ENCODE measurements around the gene PDCD2L.
"Not testable (repeated sequence)": the region's sequence is repeated elsewhere in the genome, so short reads cannot be mapped to it uniquely, and the experiment has no call there.

The PDCD2L gene, protein sequence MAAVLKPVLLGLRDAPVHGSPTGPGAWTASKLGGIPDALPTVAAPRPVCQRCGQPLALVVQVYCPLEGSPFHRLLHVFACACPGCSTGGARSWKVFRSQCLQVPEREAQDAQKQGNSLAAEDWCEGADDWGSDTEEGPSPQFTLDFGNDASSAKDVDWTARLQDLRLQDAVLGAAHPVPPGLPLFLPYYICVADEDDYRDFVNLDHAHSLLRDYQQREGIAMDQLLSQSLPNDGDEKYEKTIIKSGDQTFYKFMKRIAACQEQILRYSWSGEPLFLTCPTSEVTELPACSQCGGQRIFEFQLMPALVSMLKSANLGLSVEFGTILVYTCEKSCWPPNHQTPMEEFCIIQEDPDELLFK

DNA sequence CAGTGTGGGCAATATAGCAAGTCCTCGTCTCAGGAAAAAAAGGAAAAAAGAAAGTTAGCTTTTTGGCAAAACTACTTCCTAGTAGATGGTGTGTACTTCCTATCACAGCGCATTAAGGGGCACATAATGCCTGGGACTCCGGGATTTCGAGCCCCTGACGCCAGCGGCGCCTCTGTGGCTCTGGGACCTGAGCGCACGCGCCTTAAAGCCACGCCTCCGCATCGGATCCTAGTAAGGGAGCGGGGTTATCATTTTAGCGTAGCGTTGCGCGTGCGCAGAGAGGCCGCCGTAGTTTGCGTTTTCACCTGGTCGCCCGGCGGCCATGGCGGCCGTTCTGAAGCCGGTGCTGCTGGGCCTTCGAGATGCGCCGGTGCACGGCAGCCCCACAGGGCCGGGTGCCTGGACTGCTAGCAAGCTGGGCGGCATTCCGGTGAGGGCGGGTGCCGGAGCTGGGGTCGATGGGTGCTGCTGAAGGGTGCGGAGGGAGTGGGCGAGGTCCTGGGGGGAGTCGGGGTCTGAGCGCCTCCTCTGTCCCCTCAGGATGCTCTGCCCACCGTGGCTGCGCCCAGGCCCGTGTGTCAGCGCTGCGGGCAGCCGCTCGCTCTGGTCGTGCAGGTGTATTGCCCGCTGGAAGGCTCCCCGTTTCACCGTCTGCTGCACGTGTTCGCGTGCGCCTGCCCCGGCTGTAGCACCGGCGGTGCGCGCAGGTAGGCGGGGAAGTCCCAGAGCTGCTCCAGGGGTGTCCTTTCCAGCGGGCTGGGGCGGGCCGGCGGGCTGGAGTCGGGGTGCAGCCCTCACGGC is at the start of gene PDCD2L:
TSS of gene PDCD2L (plus strand) at position 291 of the 801 bp plus-strand sequence. CDS start at position 323, 32 bp downstream.
- DNase-seq = peak; percentile 94 to 95

DNA sequence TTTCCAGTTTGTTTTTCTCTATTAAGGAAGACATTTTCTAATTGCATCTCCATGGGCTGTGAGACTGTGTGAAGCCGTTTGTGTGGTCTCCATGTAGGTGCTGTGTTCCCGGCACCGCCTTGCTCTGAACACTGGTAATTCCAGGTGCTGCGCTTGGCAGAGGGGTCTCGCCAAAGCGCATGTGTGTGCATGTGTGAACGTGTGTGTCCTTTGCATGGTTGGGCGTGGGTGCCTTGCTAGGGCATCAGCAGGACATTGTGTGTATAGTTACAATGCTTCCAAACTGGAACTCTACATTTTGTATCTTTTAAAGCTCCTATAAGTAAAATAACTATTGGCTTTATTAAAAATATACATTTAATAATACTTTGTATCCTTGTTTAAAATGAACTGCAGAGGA is 49.0 kb upstream of the PDCD2L start:
- no peak for DNase-seq

DNA sequence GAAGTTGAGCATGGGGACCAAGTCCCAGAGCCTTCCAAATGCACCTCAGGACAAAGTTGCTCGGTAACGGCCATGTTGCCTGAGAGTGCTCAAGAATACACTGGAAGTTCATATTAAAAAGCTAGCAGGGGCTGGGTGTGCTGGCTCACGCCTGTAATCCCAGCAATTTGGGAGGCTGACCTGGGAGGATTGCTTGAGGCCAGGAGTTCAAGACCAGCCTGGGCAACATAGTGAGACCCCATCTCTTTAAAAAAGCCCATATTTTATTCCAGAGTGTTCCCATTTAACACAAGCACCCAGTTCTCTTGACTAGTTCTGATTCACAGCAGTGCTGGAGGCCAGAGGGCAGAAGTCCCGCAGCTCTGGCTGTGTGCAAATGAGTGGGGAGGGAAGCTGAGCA is 47.3 kb upstream of the PDCD2L start:
- no peak for DNase-seq

DNA sequence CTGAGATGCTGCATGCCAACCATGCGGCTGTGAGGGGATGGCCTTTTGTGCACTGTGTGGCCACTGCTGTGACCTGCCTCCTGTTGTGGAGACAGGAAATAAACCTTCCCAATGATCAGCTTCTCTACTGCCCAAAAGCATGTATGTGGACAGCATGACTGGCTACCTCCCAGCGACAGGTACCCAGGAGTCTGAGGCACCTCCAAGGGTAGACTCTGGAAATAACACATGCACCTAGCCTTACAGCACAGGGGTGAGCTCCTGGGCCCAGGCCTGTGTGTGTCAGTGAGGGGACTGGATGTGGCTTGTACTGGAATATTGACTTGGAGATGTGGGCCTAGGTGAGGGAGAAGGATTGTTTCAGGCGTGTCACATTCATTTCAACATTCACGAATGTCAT is 46.8 kb upstream of the PDCD2L start:
- DNase-seq = no peak

DNA sequence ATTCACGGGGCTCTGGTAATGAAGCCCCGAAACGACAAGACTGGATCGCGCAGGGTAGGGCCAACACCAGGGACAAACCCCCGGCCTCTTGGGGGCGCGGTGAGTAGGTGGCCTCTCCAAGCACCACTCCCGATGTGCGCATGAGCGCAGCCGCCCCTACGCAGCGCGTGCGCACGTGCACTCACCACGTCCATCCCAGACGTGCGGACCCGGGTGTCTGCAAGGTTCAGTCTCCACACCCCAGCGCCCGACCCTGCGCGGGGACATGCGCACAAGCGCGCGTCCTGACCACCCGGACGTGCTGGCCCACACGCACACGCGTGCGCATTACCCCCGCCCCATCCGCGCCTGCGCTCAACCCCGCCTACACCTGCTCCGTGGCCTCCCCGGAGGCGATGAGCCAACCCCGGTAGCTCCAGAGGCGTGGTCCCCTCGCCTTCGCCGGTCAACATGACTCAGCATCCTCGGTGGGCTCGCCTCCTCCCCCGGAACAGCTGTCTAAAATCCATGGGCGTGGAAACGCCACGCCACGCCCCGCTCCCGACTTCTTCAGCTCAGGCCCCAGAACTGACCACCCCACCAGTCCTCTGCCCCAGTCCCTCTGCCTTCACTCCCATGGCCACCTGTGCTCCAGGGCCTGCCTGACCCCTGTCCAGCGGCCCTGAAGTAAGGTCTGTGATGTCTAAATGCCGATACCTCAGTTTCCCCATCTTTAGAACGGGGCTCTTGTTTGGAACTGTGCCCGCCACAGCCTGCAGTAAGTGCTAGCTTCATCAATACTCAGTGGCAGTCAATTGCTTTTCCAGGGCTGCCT is 44.9 kb upstream of the PDCD2L start:
- DNase-seq = peak; percentile 93 to 94

DNA sequence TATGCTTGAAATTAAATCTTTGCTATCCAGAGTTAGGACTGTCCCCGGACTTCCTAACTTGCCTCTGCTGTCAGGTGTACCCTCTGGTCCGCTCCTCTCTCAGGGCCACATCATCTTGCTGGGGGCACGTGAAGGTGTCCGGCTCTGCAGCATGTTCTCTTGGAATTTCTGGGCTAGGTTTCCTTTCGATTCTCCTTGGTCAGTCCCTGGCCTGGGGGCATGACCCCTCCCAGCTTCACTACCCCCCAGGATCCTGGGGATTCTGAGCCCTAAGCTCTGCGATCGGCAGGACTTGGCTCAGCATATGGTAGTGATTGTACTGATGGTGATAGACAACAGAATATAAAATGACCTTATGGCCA is 44.3 kb upstream of the PDCD2L start:
- no peak for DNase-seq

DNA sequence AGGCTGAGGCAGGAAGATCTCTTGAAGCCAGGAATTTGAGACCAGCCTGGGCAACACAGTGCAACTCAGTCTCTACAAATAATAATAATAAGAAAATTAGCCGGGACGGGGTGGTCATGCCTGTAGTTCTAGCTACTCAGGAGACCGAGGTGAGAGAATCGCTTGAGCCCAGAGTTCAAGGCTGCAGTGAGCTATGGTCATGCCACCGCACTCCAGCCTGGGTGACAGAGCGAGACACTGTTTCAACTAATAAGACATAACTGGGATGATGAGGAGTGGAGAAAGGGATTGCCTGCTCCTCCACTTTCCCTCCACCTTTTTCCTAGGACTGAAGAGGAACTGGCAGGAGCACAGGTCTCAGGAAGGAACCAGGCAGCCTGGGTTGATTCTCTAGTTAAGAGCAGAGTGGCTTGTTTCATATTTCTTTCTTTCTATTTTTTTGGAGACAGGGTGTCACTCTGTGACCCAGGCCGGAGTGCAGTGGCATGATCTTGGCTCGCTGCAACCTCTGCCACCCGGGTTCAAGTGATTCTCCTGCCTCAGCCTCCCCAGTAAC is 43.8 kb upstream of the PDCD2L start:
- no peak for DNase-seq

DNA sequence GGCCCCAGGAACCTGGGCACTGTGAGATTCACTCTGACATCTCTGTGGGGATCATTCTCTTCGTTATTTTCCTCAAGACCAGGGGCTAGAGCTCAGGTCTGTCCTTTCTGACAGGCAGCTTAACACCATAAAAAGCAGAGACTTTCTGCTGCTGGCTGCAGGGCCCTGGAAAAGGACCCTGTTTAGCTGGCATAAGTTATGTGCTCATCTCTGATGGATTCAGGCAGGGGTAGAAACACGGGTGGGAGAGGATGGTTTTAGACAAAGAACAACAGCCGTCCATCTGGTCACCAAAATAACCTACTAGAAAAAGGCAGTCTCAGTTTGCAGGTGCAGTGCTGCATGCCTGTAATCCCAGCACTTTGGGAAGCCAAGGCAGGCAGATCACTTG is 41.5 kb upstream of the PDCD2L start:
- DNase-seq = no peak

DNA sequence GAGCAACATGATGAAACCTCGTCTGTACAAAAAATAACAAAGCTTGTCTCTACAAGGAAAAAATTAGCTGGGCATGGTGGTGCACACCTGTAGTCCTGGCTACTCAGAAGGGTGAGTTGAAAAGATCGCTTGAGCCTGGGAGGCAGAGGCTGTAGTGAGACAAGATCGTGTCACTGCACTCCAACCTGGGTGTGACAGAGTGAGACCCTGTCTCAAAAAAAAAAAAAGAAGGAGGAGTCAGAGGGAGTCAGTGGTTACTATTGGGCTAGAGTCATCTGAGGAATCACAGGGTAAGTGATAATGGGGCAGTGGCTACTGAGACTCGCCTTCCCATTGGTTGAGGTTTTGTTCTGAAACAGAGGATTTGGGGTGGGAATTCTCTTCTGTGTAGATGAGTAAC is 41.1 kb upstream of the PDCD2L start:
- no peak for DNase-seq

DNA sequence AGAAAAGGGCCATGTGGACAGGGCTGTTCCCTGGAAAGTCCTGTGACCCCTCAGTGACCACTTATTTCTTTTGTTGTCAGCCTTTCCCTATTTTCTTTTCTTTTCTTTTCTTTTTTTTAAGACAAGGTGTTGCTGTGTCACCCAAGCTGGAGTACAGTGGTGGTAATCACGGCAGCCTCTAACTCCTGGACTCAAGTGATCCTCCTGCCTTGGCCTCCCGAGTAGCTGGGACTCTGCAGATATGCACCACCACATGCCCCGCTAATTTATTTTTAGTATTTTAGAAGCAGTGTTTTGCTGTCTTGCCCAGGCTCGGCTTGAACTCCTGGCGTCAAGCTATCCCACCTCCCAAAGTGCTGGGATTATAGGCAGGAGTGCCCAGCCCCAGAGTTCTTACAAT is 40.3 kb upstream of the PDCD2L start:
- no peak for DNase-seq

DNA sequence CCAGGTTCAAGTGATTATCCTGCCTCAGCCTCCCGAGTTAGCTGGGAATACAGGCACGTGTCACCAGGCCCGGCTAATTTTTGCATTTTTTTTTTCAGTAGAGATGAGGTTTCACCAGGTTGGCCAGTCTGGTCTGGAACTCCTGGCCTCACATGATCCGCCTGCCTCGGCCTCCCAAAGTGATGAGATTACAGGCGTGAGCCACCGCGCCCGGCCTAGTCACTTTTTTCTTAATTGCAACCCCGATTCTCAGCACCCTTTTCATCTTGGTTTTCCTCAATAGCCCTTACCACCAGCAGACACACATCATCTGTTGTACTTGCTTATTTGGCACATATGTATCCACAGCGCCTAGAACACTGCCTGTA is 39.8 kb upstream of the PDCD2L start:
- no peak for DNase-seq

DNA sequence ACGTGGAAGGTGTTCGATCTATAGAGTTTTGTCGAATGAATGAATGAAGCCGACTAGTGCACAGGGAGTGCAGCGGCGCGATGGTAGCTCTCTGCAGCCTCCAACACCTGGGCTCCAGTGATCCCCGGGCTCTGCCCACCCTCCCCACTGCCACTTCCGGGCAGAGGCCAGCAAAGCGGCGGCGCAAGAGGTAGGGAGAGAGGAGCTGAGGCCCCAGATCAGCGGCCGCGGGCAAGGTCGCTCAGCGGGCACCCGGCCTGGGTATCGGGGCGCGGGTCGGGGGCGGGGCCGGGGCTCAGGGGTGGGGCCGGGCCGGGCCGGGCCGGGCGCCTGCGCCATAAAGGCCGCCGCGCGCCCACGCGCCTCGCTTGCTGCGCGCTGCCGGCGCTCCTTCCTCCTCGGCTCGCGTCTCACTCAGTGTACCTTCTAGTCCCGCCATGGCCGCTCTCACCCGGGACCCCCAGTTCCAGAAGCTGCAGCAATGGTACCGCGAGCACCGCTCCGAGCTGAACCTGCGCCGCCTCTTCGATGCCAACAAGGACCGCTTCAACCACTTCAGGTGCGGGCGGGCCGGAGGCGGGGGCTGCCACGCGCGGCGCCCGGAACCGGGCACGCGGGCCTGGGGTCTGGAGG is 39.3 kb upstream of the PDCD2L start, which contains the start of gene GPI:
TSS of gene GPI (plus strand) at position 367 of the 633 bp plus-strand sequence. CDS start at position 438, 71 bp downstream.
- DNase-seq = peak; percentile 67 to 73

DNA sequence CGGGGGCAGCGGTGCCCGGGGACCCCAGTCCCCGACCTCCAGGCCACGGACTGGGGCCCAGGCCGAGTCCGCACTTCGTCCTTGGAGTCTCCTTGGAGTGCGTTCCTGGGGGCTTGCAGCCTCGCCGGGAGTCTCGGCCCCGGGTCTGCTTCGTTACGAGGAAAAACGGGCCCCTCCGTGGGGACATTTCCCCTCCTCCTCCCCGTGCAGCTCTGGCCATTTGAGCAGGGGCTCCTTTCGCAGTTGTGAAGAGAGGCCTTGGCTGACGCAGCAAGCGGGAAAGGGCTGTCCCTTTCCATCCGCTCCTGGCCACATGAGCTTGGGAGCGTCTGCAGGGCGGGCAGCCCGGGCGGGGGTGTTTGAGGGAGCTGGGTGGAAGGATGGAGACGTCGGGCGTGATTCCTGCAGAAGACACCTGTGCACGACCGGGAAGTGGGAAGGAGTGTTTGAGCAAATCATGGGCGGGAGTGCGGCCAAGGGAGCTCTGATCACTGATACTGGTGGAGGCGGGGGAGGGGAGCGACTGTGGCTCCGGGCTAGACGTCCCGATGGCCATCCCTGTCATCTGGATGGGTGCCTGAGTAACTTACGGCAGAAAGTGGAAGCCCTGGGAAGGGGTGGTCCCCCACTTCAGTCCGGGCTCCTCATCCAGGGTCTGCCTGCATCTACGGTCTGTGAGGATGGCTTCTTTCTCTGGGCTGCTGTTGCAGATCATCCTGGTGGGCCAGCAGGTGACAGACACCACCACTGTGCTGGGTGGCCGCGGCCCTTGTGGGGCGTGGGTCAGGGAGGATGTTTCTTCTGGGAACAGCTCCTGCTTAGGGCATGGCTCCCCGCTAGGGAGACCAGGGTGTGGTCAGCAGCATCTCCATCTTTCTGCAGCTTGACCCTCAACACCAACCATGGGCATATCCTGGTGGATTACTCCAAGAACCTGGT is 38.5 kb upstream of the PDCD2L start:
- DNase-seq = peak in 1 of 2 donors; percentile 14

DNA sequence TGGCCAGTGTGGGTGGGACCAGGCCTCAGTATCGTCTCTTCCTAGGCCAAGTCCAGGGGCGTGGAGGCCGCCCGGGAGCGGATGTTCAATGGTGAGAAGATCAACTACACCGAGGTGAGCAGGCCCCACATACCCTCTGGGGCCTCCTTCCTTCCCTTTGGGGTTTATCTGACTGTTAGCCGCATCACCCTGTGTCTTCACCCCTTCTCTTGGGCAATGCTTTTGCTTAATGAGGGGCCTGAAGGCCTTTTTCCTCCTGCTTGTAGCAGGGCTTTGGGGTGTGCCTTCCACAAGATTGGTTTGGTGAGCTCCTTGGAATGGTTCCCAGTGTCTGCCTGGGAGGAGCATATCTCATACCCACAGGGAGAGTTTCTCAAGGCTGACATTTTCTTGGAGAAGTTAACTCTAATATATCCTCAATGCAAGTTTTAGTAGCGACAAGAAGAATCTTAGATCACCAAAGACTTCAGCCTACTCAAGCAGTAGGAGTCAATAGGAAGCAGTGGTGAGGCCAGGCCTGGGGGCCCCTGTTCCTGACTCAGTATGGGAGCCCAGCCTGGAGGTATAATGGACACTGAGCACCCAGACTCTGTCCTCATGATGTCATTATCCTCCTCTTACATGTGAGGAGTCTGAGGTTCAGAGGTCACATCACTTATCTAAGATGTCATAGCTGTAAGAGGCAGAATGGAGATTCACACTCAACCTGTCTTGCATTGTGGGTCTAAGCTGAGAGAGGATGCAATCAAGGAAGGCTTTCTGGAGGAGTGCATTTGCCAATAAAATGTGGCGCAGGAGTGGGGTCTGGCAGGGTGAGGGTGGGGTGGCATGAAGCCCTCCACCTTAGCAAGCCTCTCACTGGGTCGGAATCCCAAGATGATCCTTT is 37.2 kb upstream of the PDCD2L start:
- DNase-seq = no peak

DNA sequence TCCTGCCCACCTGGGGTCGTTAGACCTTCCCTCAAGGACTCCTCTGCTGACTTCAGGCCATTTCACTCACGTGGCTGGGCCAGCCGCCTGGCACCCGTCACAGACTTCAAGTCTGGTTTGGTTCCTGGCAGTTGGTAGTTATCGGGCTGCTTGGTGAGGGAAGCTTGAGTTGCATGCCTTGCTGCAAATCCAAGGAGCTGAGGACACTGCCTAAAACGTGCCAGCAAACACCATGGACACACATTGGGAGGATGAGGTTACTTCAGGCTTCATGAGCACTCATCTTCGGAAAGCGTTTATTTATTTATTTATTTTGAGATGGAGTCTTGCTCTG is 36.6 kb upstream of the PDCD2L start:
- no peak for DNase-seq

DNA sequence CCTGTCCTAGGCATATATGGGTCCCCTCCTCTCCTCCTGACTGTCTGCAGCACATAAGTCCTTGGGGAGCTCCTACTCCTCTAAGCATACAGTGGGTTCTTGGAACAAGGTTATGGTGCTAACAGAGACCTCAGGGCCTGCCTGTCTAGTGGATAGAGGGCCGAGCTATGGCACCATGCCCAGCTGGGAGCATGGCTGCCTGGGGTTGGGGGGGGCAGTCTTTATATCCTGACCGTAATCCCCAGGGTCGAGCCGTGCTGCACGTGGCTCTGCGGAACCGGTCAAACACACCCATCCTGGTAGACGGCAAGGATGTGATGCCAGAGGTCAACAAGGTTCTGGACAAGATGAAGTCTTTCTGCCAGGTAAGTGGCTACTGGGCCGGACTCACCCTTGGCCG is 35.9 kb upstream of the PDCD2L start:
- DNase-seq = no peak

DNA sequence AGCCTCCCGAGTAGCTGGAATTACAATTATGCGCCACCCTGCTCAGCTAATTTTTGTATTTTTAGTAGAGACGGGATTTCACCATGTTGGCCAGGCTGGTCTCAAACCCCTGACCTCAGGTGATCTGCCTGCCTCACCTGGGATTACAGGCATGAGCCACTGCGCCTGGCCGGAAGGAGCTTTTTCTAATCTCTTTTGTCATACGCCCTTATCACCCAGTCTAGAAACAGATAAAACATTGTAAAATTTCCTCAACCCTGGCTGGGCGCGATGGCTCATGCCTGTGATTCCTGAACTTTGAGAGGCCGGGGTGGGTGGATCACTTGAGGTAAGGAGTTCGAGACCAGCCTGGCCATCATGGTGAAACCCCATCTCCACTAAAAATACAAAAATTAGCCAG is 35.0 kb upstream of the PDCD2L start:
- not testable (repeated sequence) for DNase-seq

DNA sequence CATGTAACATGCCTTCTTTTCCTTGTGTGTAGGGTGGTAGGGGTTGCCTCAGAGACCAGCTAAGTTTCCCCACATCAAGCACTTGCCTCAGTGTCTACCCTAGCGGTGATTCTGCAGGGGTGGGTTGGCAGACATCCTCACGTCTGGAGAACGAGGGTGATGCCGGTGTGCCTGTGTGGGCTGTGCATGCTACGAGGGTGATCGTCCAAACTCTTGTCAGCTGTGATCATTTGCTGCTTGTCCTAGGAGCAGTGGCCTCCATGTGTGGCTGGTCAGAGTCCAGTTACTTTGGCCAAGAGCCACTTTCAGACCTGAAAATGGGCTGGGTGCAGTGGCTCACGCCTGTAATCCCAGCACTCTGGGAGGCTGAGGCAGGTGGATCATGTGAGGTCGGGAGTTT is 34.1 kb upstream of the PDCD2L start:
- no peak for DNase-seq

DNA sequence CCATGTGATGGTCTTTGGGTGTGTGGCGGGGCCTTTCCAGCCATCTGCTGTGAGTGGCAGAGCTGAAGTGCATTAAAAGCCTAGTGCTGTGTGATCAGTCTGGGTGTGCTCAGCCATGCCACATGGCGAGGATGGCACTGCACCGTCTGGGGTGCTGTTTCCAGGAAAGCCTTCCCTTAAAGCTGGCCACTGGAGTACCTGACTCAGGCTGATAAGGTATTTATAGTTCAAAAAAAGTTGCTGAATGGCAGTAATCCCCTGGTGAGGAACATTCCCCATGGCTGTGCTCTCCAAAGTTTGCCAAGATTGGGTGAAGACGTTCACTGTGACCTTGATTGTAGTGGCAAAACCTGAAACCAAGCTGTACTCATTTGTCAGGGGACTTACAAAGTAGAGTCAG is 33.2 kb upstream of the PDCD2L start:
- DNase-seq = no peak

DNA sequence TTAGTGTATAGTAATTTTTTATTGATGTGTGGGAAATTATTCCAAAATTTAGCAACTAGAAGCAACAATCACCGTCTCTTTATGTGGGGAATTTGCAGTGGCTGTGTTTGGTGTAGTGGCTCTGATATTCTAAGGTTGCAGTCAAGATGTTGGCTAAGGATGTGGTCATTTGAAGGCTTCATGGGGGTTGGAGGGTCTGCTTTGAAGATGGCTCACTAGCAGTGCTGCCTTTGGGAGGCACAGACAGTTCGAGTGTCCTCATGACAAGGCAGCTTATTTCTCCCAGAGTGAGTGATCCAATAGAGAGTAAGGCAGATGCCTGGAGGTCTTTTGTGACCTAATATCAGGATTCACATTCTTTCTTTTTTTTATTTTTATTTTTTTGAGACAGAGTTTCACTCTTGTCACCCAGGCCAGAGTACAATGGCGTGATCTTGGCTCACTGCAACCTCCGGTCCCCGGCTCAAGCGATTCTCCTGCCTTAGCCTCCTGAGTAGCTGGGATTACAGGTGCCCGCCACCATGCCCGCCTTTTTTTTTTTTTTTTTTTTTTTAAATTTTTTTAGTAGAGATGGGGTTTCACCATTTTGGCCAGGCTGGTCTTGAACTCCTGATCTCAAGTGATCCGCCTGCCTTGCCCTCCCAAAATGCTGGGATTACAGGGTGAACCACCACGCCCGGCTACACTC is 30.5 kb upstream of the PDCD2L start:
- no peak for DNase-seq
